Smooth muscle cell (in vitro differentiated cells): Measurements from ENCODE around the gene PTPRN2. TPM values are rescaled to one million over a fixed set of nuclear protein-coding genes. Genes with fewer than 3 reads are reported as not detected.
"Not testable (repeated sequence)": the region's sequence is repeated elsewhere in the genome, so short reads cannot be mapped to it uniquely, and the experiment has no call there.

Experiments used
- DNase-seq: peaks from one replicate; lab custom pipeline; 2025; ENCODE audit not compliant: unreplicated experiment; lab: John Stamatoyannopoulos, UW
- H2AFZ ChIP-seq: fragments of 200-600 bp; sonication (generic); 2 replicates; pipeline ENCODE4 v1.6.0; 2016; ENCODE audit warnings: antibody characterized with exemption, low read depth, mild to moderate bottlenecking
- H3F3A ChIP-seq: fragments of 200-600 bp; sonication (generic); 2 replicates; pipeline ENCODE4 v1.6.0; 2017; ENCODE audit warnings: antibody characterized with exemption, low read depth
- H3K27ac ChIP-seq: fragments of 200-600 bp; sonication (generic); 2 replicates; pipeline ENCODE4 v1.5.1; 2016; ENCODE audit warnings: low read depth, mild to moderate bottlenecking
- H3K27me3 ChIP-seq: fragments of 200-600 bp; sonication (generic); 2 replicates; pipeline ENCODE4 v1.6.1; 2016; ENCODE audit warnings: low read depth, mild to moderate bottlenecking
- H3K36me3 ChIP-seq: fragments of 200-600 bp; sonication (generic); 2 replicates; pipeline ENCODE4 v1.5.1; 2016; ENCODE audit warnings: low read depth
- H3K4me1 ChIP-seq: fragments of 200-600 bp; sonication (generic); 2 replicates; pipeline ENCODE4 v1.5.1; 2016; ENCODE audit warnings: low read depth
- H3K4me2 ChIP-seq: fragments of 200-600 bp; sonication (generic); 2 replicates; pipeline ENCODE4 v1.6.0; 2016; ENCODE audit warnings: mild to moderate bottlenecking
- H3K4me3 ChIP-seq: fragments of 200-600 bp; sonication (generic); 2 replicates; pipeline ENCODE4 v1.5.1; 2016; ENCODE audit warnings: mild to moderate bottlenecking
- H3K79me2 ChIP-seq: fragments of 200-600 bp; sonication (generic); 2 replicates; pipeline ENCODE4 v1.6.0; 2016; ENCODE audit warnings: low read depth, mild to moderate bottlenecking
- H3K9ac ChIP-seq: fragments of 200-600 bp; sonication (generic); 2 replicates; pipeline ENCODE4 v1.6.0; 2016; ENCODE audit warnings: low read depth
- H3K9me3 ChIP-seq: fragments of 200-600 bp; sonication (generic); replicated peaks from 2 replicates; pipeline ENCODE4 v1.5.1; 2016; ENCODE audit warnings: low read depth
- H4K20me1 ChIP-seq: fragments of 200-600 bp; sonication (generic); 2 replicates; pipeline ENCODE4 v1.6.0; 2016; ENCODE audit warnings: low read depth
- WGBS: methylation state at CpG from one replicate; pipeline ENCODE4 v1.1.7; 2016; ENCODE audit warnings: low lambda C conversion rate; 5-methylcytosine and 5-hydroxymethylcytosine counted together
- polyA plus RNA-seq: library from polyadenylated mRNA; unstranded; fragments of >200 nt; fragmentation: Nextera tagmentation; extraction: Ambion mirVana; gene quantifications from 2 replicates; pipeline ENCODE4 v1.2.1, GENCODE V29; 2016
- total RNA-seq: library from RNA; depleted of rRNA; stranded (reverse); fragments of >200 nt; gene quantifications from 2 replicates; pipeline ENCODE4 v1.2.3, GENCODE V29; 2014
- TF ChIP-seq, protein P1 (sequence below): fragments of 200-600 bp; sonication (generic); IDR thresholded peaks from 2 replicates; pipeline ENCODE4 v1.5.1; 2017; ENCODE audit warnings: borderline replicate concordance, mild to moderate bottlenecking, antibody characterized with exemption; ENCODE audit not compliant: insufficient read depth, poor library complexity, severe bottlenecking

PTPRN2 gene
- total and polyA plus RNA-seq, 2 experiments from 2014 or later = 0.09 to 0.87 TPM

DNA sequence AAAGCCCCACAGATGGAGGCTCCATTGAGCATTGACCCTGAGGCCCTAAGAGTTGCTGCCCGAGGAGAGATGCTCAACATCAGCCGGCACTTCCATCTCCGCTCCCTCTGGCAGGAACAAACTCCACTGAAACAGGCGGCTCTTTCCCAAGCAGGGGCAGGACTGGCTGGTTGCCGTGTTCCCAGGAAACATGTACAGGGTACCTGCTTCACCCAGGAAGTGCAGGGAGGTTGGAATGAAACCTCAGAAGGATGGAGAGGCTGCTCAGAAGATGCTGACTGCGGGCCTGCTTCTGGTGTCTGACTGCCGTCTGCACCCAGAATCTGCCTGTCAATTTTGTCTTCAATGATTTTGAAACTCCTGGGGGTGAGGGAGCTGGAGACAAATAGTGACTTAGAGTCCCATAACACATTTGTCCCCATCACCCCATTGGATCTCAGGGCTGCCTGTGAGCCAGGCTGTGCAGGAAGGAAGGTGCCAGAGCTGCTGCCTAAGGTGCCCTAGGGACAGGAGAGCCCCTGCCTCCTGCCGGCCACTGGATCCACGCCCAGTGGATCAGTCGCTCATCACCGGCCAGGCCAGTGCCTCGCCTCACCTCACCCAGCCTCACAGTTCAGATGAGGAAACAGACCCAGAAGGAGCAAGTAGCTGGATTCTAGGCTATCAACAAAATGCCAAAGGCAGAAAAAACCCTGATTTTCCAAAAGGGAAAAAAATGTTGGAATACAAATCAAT, 237.3 kb downstream of the PTPRN2 start:
- DNase-seq = no peak
- Histone ChIP-seq H3K79me2 (no peaks in the 10 kb centered on the region), H3K9me3 (no peaks in the 10 kb centered on the region), H3K27me3 (peaks cover 47% of the 10 kb centered on the region), H3K27ac (no peak overlapping the region), H3K4me3 (no peak overlapping the region), H3K9ac (no peak overlapping the region), H3F3A (no peaks in the 10 kb centered on the region), H3K4me1 (no peaks in the 10 kb centered on the region), H2AFZ (no peak overlapping the region), H3K4me2 (no peak overlapping the region), H4K20me1 (no peaks in the 10 kb centered on the region), H3K36me3 (no peaks in the 10 kb centered on the region)
- TF ChIP-seq, protein P1, sequence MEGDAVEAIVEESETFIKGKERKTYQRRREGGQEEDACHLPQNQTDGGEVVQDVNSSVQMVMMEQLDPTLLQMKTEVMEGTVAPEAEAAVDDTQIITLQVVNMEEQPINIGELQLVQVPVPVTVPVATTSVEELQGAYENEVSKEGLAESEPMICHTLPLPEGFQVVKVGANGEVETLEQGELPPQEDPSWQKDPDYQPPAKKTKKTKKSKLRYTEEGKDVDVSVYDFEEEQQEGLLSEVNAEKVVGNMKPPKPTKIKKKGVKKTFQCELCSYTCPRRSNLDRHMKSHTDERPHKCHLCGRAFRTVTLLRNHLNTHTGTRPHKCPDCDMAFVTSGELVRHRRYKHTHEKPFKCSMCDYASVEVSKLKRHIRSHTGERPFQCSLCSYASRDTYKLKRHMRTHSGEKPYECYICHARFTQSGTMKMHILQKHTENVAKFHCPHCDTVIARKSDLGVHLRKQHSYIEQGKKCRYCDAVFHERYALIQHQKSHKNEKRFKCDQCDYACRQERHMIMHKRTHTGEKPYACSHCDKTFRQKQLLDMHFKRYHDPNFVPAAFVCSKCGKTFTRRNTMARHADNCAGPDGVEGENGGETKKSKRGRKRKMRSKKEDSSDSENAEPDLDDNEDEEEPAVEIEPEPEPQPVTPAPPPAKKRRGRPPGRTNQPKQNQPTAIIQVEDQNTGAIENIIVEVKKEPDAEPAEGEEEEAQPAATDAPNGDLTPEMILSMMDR = no peak
- 76% methylated on average over 12 of the region's 12 CpGs for WGBS

DNA sequence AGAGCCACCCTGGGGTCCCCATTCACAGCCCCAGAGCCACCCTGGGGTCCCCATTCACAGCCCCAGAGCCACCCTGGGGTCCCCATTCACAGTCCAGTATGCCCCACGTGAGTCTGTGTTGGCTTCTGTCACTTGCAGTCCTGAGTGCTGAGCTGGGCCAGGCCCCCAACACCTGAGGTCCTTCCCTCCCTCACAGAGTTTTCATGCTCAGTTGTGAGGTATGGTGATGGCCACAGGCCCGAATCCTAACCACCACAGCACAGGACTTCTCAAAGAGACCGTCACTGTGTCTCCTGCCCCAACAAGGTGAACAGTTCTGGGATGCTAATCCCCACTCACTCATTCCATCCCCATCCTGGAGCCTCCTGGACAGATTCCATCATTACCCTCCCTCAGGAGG, 239.2 kb downstream of the PTPRN2 start:
- WGBS = 88% methylated on average over 3 of the region's 3 CpGs

DNA sequence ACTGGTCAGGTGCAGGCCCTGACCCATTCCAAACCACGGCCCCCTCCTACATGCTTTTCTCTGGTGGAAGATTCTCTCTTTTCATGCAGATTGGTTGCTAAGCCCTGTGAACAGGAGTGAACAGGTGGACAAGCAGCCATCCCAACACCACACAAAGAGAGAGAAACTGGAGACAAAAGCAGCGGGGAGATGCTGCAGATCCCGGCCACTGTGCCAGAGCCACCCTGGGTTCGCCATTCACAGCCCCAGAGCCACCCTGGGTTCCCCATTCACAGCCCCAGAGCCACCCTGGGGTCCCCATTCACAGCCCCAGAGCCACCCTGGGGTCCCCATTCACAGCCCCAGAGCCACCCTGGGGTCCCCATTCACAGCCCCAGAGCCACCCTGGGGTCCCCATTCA, 239.6 kb downstream of the PTPRN2 start:
- H3K79me2 ChIP-seq, H3K9ac ChIP-seq, H3K4me1 ChIP-seq, H3F3A ChIP-seq, H2AFZ ChIP-seq, H3K4me2 ChIP-seq, DNase-seq, H3K4me3 ChIP-seq, H4K20me1 ChIP-seq, H3K9me3 ChIP-seq, H3K27ac ChIP-seq, H3K36me3 ChIP-seq: not testable (repeated sequence)
- 85% methylated on average over 4 of the region's 4 CpGs for WGBS
- H3K27me3 ChIP-seq = peaks cover 31% of the 10 kb centered on the region

More for the DNA sequence above, 239.2 kb downstream of the PTPRN2 start:
- H3K9me3 ChIP-seq = no peaks in the 10 kb centered on the region
- TF ChIP-seq, protein P1 = no peak
- H3K79me2 ChIP-seq = no peaks in the 10 kb centered on the region
- no peaks in the 10 kb centered on the region for H4K20me1 ChIP-seq
- no peak for DNase-seq
- H3F3A ChIP-seq = no peaks in the 10 kb centered on the region
- H3K4me1 ChIP-seq = no peaks in the 10 kb centered on the region
- no peaks in the 10 kb centered on the region for H3K36me3 ChIP-seq
- H3K27ac ChIP-seq = no peak overlapping the region
- H3K27me3 ChIP-seq = peaks cover 35% of the 10 kb centered on the region
- no peak overlapping the region for H3K9ac ChIP-seq
- H3K4me2 ChIP-seq = no peak overlapping the region
- H2AFZ ChIP-seq = no peak overlapping the region
- H3K4me3 ChIP-seq = no peak overlapping the region

DNA sequence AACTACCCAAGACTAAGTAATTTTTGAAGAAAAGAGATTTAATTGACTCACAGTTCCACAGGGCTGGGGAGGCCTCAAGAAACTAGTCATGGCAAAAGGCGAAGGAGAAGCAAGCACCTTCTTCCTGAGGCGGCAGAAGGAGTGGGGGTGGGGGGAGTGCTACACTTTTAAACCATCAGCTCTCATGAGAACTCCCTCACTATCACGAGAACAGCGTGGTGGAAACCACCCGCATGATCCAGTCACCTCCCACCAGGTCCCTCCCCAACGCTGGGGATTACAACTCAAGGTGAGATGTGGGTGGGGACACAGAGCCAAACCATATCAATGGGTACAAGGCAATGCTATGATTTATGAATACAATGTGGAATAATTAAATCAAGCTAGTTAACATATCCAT, 241.9 kb downstream of the PTPRN2 start:
- Histone ChIP-seq H3K9me3 (no peaks in the 10 kb centered on the region), H4K20me1 (no peaks in the 10 kb centered on the region)
- TF ChIP-seq, protein P1 = no peak

More for the DNA sequence above, 241.9 kb downstream of the PTPRN2 start:
- WGBS = 63% methylated on average over 6 of the region's 6 CpGs
- peaks cover 11% of the 10 kb centered on the region for H3K27me3 ChIP-seq
- no peaks in the 10 kb centered on the region for H3K36me3 ChIP-seq
- H3K4me2 ChIP-seq = no peak overlapping the region
- H3K9ac ChIP-seq = no peak overlapping the region
- no peaks in the 10 kb centered on the region for H3K4me1 ChIP-seq
- no peaks in the 10 kb centered on the region for H3K79me2 ChIP-seq
- H3K4me3 ChIP-seq = no peak overlapping the region
- H3K27ac ChIP-seq = no peak overlapping the region
- H3F3A ChIP-seq = no peaks in the 10 kb centered on the region
- DNase-seq = no peak
- no peak overlapping the region for H2AFZ ChIP-seq
